HepG2 (cell line): ENCODE data around the gene PAQR3. TPM values are rescaled to one million over a fixed set of nuclear protein-coding genes. Genes with fewer than 3 reads are reported as not detected.

Experiments used
- ATAC-seq: fragments of 200-7000 bp; cut with Tn5 transposase; 3 replicates; pipeline ENCODE4 v1.9.1; 2020; ENCODE audit warnings: mild to moderate bottlenecking, moderate library complexity
- BruUV-seq: library from RNA; stranded (reverse); fragments of 400-500 nt; replicated peaks from 2 replicates; lab custom pipeline; 2021; lab: Mats Ljungman, UMichigan
- CTCF ChIA-PET: fragments of 300-600 bp; formaldehyde crosslinking; extraction: SDS; loops from one replicate; lab custom pipeline; 2021; ENCODE audit warnings: low total read pairs, inconsistent platforms, low intra/inter-chr PET ratio; lab: Yijun Ruan, JAX
- POLR2A ChIA-PET: fragments of 350-600 bp; sonication (Branson Sonifier 250); formaldehyde crosslinking; loops from one replicate; lab custom pipeline; 2020; ENCODE audit warnings: antibody characterized with exemption, inconsistent platforms; lab: Yijun Ruan, JAX
- DNase-seq: peaks from one replicate; pipeline ENCODE4 v3.0.0-alpha.2; 2015; ENCODE audit warnings: low spot score
- FAIRE-seq: peaks from 3 replicates; lab custom pipeline; 2011; peaks lifted over from hg19 to GRCh38; lab: Jason Lieb, UNC
- H2AFZ ChIP-seq: one replicate; pipeline ENCODE4 v1.6.1; 2011; ENCODE audit warnings: low read length, inconsistent platforms
- H3K27ac ChIP-seq: fragments of 300-600 bp; 3 replicates; pipeline ENCODE4 v1.8.0; 2011; ENCODE audit warnings: mixed run types, mild to moderate bottlenecking, mixed read lengths, low read length, inconsistent platforms; ENCODE audit not compliant: insufficient read depth; ENCODE audit errors: extremely low read length
- H3K27me3 ChIP-seq, 2 experiments: fragments of 200-600 bp in 1 of 2; 2 replicates in 1 of 2; 3 replicates in 1 of 2; pipeline versions ENCODE4 v1.6.0 to v1.8.0; 2011; ENCODE audit warnings: low read length in 2 of 2, mild to moderate bottlenecking in 2 of 2, moderate library complexity in 2 of 2, inconsistent platforms in 1 of 2; ENCODE audit not compliant: insufficient read depth in 2 of 2, control insufficient read depth in 1 of 2
- H3K36me3 ChIP-seq, 2 experiments: fragments of 200-600 bp in 1 of 2; replicated peaks in 1 of 2; 2 replicates in 1 of 2; 3 replicates in 1 of 2; pipeline versions ENCODE4 v1.5.1 to v1.8.0; 2011; ENCODE audit warnings: low read length in 2 of 2, inconsistent platforms in 1 of 2; ENCODE audit not compliant: insufficient read depth in 2 of 2, control insufficient read depth in 1 of 2
- H3K4me1 ChIP-seq: 2 replicates; pipeline ENCODE4 v1.5.1; 2012; ENCODE audit warnings: low read length, inconsistent platforms; ENCODE audit not compliant: insufficient read depth
- H3K4me2 ChIP-seq: 2 replicates; pipeline ENCODE4 v1.6.0; 2011; ENCODE audit warnings: low read depth, low read length, inconsistent platforms
- H3K4me3 ChIP-seq, 3 experiments: fragments of 200-600 bp in 1 of 3; sonication (generic), shearing (Covaris generic) in 1 of 3; replicated peaks in 1 of 3; 2 replicates each; pipeline ENCODE4 v1.5.1; 2011 to 2016; ENCODE audit warnings: low read length in 3 of 3, inconsistent platforms in 2 of 3, low read depth in 2 of 3, mild to moderate bottlenecking in 2 of 3, control low read depth in 1 of 3, mixed read lengths in 1 of 3; ENCODE audit not compliant: insufficient read depth in 1 of 3
- H3K79me2 ChIP-seq: one replicate; pipeline ENCODE4 v1.6.1; 2011; ENCODE audit warnings: low read length, inconsistent platforms; ENCODE audit not compliant: insufficient read depth
- H3K9ac ChIP-seq: 2 replicates; pipeline ENCODE4 v1.6.0; 2011; ENCODE audit warnings: mild to moderate bottlenecking, low read depth, low read length, inconsistent platforms; ENCODE audit not compliant: insufficient read depth
- H3K9me3 ChIP-seq: 2 replicates; pipeline ENCODE4 v1.5.1; 2012; ENCODE audit warnings: mild to moderate bottlenecking, low read length
- H4K20me1 ChIP-seq: 2 replicates; pipeline ENCODE4 v1.6.0; 2011; ENCODE audit warnings: inconsistent platforms, mild to moderate bottlenecking, low read length, moderate library complexity; ENCODE audit not compliant: insufficient read depth
- CEBPG ChIP-seq: IDR thresholded peaks from 2 replicates; pipeline ENCODE4 v1.6.1; 2016
- DPF2 ChIP-seq: sonication (generic); formaldehyde crosslinking; IDR thresholded peaks from 2 replicates; pipeline ENCODE4 v1.4.0; 2020; ENCODE audit warnings: mild to moderate bottlenecking, low read depth, missing genetic modification reagents, borderline replicate concordance
- KAT8 ChIP-seq: IDR thresholded peaks from 2 replicates; pipeline ENCODE4 v1.6.1; 2016; ENCODE audit warnings: missing genetic modification reagents, missing compliant biosample characterization
- KLF11 ChIP-seq: IDR thresholded peaks from 2 replicates; pipeline ENCODE4 v1.6.1; 2016; ENCODE audit warnings: missing compliant biosample characterization
- KLF12 ChIP-seq: sonication (generic); formaldehyde crosslinking; IDR thresholded peaks from 2 replicates; pipeline ENCODE4 v1.4.0; 2020; ENCODE audit warnings: missing genetic modification reagents, borderline replicate concordance
- YEATS2 ChIP-seq: sonication (generic); formaldehyde crosslinking; IDR thresholded peaks from 2 replicates; pipeline ENCODE4 v1.4.0; 2020; ENCODE audit warnings: missing genetic modification reagents, borderline replicate concordance
- ZNF33A ChIP-seq: sonication (generic); formaldehyde crosslinking; IDR thresholded peaks from 2 replicates; pipeline ENCODE4 v1.5.1; 2020; ENCODE audit warnings: missing genetic modification reagents, mild to moderate bottlenecking, moderate library complexity, borderline replicate concordance
- WGBS: methylation state at CpG from one replicate; pipeline ENCODE4 v1.1.6; 2017; ENCODE audit warnings: low lambda C conversion rate; 5-methylcytosine and 5-hydroxymethylcytosine counted together
- in situ Hi-C: cut with HindIII; loops from 2 replicates; pipeline ENCODE4 v1.10.0; 2017; ENCODE audit warnings: low pct_unique_long_range_greater_than_20kb; ENCODE audit not compliant: extremely low pct_ligation_motif_present
- intact Hi-C: fragments of 100-400 bp; cut with micrococcal nuclease; formaldehyde crosslinking; loops from one replicate; pipeline ENCODE4 v1.10.0; 2022; ENCODE audit not compliant: unreplicated experiment
- polyA plus RNA-seq, 8 experiments: library from polyadenylated mRNA; depleted of rRNA in 3 of 8; stranded (reverse) in 7 of 8; unstranded in 1 of 8; fragments of >200 nt; fragmentation: Illumina TruSeq in 4 of 8; extraction: Trizol in 4 of 8; gene quantifications; 2 replicates each; pipeline versions ENCODE4 v1.2.1 to v1.2.3, GENCODE V29; 2011 to 2016; ENCODE audit warnings: low read depth in 4 of 8, missing spikeins in 1 of 8, mixed read lengths in 1 of 8; ENCODE audit not compliant: insufficient read depth in 1 of 8
- total RNA-seq, 5 experiments: library from RNA; depleted of rRNA; stranded (reverse); fragments of >200 nt; fragmentation: Illumina TruSeq; extraction: Trizol; gene quantifications; 2 replicates each; pipeline ENCODE4 v1.2.3, GENCODE V29; 2016; ENCODE audit warnings: low read depth in 1 of 5
- TF ChIP-seq, protein P1 (sequence below): sonication (generic); formaldehyde crosslinking; IDR thresholded peaks from 2 replicates; pipeline ENCODE4 v1.9.0; 2021; ENCODE audit warnings: missing genetic modification reagents, borderline replicate concordance
- TF ChIP-seq, protein P2 (sequence below): sonication (generic); formaldehyde crosslinking; IDR thresholded peaks from 2 replicates; pipeline ENCODE4 v1.5.0; 2020; ENCODE audit warnings: mild to moderate bottlenecking, missing genetic modification reagents
- TF ChIP-seq, protein P3 (sequence below): sonication (generic); formaldehyde crosslinking; IDR thresholded peaks from 2 replicates; pipeline ENCODE4 v1.5.0; 2020; ENCODE audit warnings: mild to moderate bottlenecking, missing genetic modification reagents, moderate library complexity
- TF ChIP-seq, protein P4 (sequence below): sonication (generic); formaldehyde crosslinking; conservative IDR thresholded peaks from 2 replicates; pipeline ENCODE4 v1.8.0; 2022; ENCODE audit warnings: low read depth, missing genetic modification reagents
- TF ChIP-seq, protein P5 (sequence below): sonication (generic); formaldehyde crosslinking; IDR thresholded peaks from 2 replicates; pipeline ENCODE4 v1.5.0; 2020; ENCODE audit warnings: mild to moderate bottlenecking, missing genetic modification reagents

PAQR3 gene
- total and polyA plus RNA-seq, 2 of the 13 experiments (the other 11 are each of a cell fraction or from before 2014, with no cell fraction given), result 9.9 to 13.6 TPM

DNA sequence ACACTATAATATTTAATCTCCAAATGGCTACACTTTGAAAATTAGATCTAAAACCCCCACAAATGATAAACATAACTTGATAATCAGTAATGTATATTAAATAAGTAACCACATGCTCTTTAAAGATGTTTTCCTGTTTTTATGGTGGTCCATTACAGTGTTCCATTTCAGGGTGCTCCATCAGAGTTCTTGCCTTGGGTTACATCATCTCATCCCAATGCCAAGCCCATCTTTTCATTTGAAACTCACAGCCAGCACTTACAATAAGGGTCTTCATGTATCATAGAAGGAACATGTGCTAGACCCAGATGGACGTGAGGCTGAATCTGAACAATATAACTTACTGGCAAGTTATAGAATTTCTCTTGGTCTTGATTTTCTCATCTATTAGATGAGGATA, 10.5 kb upstream of the PAQR3 start (continued):
- TF ChIP-seq KAT8 (CRISPR knock-in tag), result no peak
- TF ChIP-seq, protein P1, sequence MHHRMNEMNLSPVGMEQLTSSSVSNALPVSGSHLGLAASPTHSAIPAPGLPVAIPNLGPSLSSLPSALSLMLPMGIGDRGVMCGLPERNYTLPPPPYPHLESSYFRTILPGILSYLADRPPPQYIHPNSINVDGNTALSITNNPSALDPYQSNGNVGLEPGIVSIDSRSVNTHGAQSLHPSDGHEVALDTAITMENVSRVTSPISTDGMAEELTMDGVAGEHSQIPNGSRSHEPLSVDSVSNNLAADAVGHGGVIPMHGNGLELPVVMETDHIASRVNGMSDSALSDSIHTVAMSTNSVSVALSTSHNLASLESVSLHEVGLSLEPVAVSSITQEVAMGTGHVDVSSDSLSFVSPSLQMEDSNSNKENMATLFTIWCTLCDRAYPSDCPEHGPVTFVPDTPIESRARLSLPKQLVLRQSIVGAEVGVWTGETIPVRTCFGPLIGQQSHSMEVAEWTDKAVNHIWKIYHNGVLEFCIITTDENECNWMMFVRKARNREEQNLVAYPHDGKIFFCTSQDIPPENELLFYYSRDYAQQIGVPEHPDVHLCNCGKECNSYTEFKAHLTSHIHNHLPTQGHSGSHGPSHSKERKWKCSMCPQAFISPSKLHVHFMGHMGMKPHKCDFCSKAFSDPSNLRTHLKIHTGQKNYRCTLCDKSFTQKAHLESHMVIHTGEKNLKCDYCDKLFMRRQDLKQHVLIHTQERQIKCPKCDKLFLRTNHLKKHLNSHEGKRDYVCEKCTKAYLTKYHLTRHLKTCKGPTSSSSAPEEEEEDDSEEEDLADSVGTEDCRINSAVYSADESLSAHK (CRISPR knock-in tag), result no peak

DNA sequence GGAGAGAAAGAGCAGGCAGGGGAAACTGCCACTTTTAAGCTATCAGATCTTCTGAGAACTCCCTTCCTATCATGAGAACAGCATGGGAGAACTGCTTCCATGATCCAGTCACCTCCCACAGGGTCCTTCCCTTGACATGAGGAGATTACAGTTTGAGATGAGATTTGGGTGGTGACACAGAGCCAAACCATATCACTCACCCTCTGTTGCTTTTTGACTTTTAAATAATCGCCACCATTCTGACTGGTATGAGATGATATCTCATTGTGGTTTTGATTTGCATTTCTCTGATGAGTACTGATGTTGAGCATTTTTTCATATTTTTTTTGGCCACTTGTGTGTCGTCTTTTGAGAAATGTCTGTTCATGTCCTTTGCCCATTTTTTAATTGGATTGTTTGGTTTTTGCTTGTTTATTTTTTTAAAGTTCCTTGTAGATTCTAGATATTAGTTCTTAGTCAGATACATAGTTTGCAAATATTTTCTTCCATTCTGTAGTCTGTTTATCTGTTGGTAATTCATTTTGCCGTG, 6.5 kb upstream of the PAQR3 start:
- Histone ChIP-seq H3K36me3 (no peaks in the 10 kb centered on the region), H2AFZ (no peak overlapping the region), H3K9ac (no peak overlapping the region), H3K79me2 (no peaks in the 10 kb centered on the region), H3K4me2 (no peak overlapping the region), H3K27me3 (peaks cover 0 to 19% of the 10 kb centered on the region in 2 experiments; a peak in 3 of 5 replicates), H3K4me1 (peaks cover 18% of the 10 kb centered on the region), H3K4me3 (no peak overlapping the region), H3K27ac (no peak overlapping the region), H3K9me3 (no peaks in the 10 kb centered on the region), H4K20me1 (no peaks in the 10 kb centered on the region)
- in situ Hi-C loops (no loop called here), intact Hi-C loops (no loop called here)
- ChIA-PET CTCF (no interaction called here), POLR2A (no interaction called here)
- TF ChIP-seq ZNF33A (no peak), YEATS2 (CRISPR knock-in tag) (no peak), CEBPG (CRISPR knock-in tag) (no peak), KLF11 (no peak), DPF2 (CRISPR knock-in tag) (no peak), KLF12 (CRISPR knock-in tag) (no peak)
- TF ChIP-seq, protein P2, sequence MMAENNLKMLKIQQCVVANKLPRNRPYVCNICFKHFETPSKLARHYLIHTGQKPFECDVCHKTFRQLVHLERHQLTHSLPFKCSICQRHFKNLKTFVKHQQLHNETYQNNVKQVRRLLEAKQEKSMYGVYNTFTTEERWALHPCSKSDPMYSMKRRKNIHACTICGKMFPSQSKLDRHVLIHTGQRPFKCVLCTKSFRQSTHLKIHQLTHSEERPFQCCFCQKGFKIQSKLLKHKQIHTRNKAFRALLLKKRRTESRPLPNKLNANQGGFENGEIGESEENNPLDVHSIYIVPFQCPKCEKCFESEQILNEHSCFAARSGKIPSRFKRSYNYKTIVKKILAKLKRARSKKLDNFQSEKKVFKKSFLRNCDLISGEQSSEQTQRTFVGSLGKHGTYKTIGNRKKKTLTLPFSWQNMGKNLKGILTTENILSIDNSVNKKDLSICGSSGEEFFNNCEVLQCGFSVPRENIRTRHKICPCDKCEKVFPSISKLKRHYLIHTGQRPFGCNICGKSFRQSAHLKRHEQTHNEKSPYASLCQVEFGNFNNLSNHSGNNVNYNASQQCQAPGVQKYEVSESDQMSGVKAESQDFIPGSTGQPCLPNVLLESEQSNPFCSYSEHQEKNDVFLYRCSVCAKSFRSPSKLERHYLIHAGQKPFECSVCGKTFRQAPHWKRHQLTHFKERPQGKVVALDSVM, result no peak
- TF ChIP-seq, protein P3, sequence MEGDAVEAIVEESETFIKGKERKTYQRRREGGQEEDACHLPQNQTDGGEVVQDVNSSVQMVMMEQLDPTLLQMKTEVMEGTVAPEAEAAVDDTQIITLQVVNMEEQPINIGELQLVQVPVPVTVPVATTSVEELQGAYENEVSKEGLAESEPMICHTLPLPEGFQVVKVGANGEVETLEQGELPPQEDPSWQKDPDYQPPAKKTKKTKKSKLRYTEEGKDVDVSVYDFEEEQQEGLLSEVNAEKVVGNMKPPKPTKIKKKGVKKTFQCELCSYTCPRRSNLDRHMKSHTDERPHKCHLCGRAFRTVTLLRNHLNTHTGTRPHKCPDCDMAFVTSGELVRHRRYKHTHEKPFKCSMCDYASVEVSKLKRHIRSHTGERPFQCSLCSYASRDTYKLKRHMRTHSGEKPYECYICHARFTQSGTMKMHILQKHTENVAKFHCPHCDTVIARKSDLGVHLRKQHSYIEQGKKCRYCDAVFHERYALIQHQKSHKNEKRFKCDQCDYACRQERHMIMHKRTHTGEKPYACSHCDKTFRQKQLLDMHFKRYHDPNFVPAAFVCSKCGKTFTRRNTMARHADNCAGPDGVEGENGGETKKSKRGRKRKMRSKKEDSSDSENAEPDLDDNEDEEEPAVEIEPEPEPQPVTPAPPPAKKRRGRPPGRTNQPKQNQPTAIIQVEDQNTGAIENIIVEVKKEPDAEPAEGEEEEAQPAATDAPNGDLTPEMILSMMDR (CRISPR knock-in tag), result no peak
- TF ChIP-seq, protein P4, sequence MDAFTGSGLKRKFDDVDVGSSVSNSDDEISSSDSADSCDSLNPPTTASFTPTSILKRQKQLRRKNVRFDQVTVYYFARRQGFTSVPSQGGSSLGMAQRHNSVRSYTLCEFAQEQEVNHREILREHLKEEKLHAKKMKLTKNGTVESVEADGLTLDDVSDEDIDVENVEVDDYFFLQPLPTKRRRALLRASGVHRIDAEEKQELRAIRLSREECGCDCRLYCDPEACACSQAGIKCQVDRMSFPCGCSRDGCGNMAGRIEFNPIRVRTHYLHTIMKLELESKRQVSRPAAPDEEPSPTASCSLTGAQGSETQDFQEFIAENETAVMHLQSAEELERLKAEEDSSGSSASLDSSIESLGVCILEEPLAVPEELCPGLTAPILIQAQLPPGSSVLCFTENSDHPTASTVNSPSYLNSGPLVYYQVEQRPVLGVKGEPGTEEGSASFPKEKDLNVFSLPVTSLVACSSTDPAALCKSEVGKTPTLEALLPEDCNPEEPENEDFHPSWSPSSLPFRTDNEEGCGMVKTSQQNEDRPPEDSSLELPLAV, result no peak
- TF ChIP-seq, protein P5, sequence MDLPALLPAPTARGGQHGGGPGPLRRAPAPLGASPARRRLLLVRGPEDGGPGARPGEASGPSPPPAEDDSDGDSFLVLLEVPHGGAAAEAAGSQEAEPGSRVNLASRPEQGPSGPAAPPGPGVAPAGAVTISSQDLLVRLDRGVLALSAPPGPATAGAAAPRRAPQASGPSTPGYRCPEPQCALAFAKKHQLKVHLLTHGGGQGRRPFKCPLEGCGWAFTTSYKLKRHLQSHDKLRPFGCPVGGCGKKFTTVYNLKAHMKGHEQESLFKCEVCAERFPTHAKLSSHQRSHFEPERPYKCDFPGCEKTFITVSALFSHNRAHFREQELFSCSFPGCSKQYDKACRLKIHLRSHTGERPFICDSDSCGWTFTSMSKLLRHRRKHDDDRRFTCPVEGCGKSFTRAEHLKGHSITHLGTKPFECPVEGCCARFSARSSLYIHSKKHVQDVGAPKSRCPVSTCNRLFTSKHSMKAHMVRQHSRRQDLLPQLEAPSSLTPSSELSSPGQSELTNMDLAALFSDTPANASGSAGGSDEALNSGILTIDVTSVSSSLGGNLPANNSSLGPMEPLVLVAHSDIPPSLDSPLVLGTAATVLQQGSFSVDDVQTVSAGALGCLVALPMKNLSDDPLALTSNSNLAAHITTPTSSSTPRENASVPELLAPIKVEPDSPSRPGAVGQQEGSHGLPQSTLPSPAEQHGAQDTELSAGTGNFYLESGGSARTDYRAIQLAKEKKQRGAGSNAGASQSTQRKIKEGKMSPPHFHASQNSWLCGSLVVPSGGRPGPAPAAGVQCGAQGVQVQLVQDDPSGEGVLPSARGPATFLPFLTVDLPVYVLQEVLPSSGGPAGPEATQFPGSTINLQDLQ (CRISPR knock-in tag), result no peak
- DNase-seq, result no peak
- BruUV-seq, result no TSS peak
- no peak for FAIRE-seq
- WGBS, result 11% methylated on average over 3 of the region's 3 CpGs
- ATAC-seq, result no peak
